Measurements from ENCODE around the gene UGT1A9. TPM values are rescaled to one million over a fixed set of nuclear protein-coding genes. Genes with fewer than 3 reads are reported as not detected.

UGT1A9 gene
- total RNA-seq, 2 donors from 2014 or later = not detected

DNA sequence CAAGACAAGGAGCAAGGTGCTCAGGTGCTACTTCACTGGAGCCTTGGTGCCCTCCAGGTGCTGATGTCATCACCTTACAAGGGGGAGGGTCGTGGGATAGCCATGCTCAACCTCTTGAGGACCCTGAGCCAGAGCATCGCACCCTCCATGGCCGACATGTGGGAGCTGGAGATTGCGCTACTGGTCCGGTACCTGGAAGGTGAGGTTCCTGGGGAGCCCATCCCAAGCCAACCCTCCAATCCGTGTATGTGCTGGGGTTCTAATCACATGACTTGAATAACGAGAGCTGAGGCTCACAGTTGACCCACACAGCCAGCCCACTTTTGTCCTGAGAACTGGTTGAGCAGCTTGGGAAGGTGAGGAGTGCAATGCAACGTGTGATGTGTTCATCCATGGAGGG lies 132.3 kb downstream of the UGT1A9 start:
- no peak for DNase-seq
- 77 to 92% methylated on average over 6 to 8 of the region's 8 CpGs for WGBS, 2 experiments (ENCODE audit: insufficient coverage in 1 of 2, insufficient read length in 1 of 2)

GRCh38 chr2:233807215-233807865 lies 135.6 kb downstream of the UGT1A9 start:
- no peaks in the 10 kb centered on the region for H3K9me3 ChIP-seq (ENCODE audit: control insufficient read depth, low read length)
- no peaks in the 10 kb centered on the region for H3K4me1 ChIP-seq (ENCODE audit: control insufficient read depth, insufficient read depth, low read length)
- no peak overlapping the region for H3K9ac ChIP-seq (ENCODE audit: extremely low read depth, low read length, poor library complexity, severe bottlenecking)
- no peak overlapping the region for H3K4me3 ChIP-seq (ENCODE audit: low read length)
- WGBS, 2 experiments (ENCODE audit: insufficient coverage in 1 of 2, insufficient read length in 1 of 2) = 91 to 92% methylated on average over 5 to 12 of the region's 12 CpGs
- TF ChIP-seq CTCF (conservative IDR thresholded peaks at IDR 0.05) = peak; percentile 38
- peaks cover 2% of the 10 kb centered on the region for H3K9me3 Mint-ChIP-seq
- no peak overlapping the region for H3K27ac ChIP-seq (ENCODE audit: low read depth, low read length)
- peak; percentile 36 for DNase-seq
- H3K27me3 ChIP-seq (ENCODE audit: control insufficient read depth, insufficient read depth, low read length, poor library complexity, severe bottlenecking) = no peaks in the 10 kb centered on the region
- H3K27ac Mint-ChIP-seq = no peak overlapping the region
- H3K36me3 Mint-ChIP-seq (ENCODE audit: low read depth) = no peaks in the 10 kb centered on the region
- no peaks in the 10 kb centered on the region for H3K4me1 Mint-ChIP-seq
- H3K36me3 ChIP-seq (ENCODE audit: control insufficient read depth, insufficient read depth, low read length) = no peaks in the 10 kb centered on the region
- peaks cover 20% of the 10 kb centered on the region for H3K27me3 Mint-ChIP-seq (ENCODE audit: insufficient read depth)
- no peak overlapping the region for H3K4me3 Mint-ChIP-seq

More for the DNA sequence above, 132.3 kb downstream of the UGT1A9 start:
- no peak for TF ChIP-seq CTCF (conservative IDR thresholded peaks at IDR 0.05)
- Mint-ChIP-seq H3K27ac (no peak overlapping the region), H3K4me1 (no peaks in the 10 kb centered on the region), H3K36me3 (ENCODE audit: low read depth) (no peaks in the 10 kb centered on the region), H3K4me3 (no peak overlapping the region), H3K27me3 (ENCODE audit: insufficient read depth) (peaks cover 12% of the 10 kb centered on the region), H3K9me3 (peaks cover 5% of the 10 kb centered on the region)
- no peak overlapping the region for H3K9ac ChIP-seq (ENCODE audit: extremely low read depth, low read length, poor library complexity, severe bottlenecking)
- no peaks in the 10 kb centered on the region for H3K36me3 ChIP-seq (ENCODE audit: control insufficient read depth, insufficient read depth, low read length)
- no peak overlapping the region for H3K4me3 ChIP-seq (ENCODE audit: low read length)
- no peaks in the 10 kb centered on the region for H3K4me1 ChIP-seq (ENCODE audit: control insufficient read depth, insufficient read depth, low read length)
- no peak overlapping the region for H3K27ac ChIP-seq (ENCODE audit: low read depth, low read length)
- H3K27me3 ChIP-seq (ENCODE audit: control insufficient read depth, insufficient read depth, low read length, poor library complexity, severe bottlenecking) = no peaks in the 10 kb centered on the region
- H3K9me3 ChIP-seq (ENCODE audit: control insufficient read depth, low read length) = no peaks in the 10 kb centered on the region

DNA sequence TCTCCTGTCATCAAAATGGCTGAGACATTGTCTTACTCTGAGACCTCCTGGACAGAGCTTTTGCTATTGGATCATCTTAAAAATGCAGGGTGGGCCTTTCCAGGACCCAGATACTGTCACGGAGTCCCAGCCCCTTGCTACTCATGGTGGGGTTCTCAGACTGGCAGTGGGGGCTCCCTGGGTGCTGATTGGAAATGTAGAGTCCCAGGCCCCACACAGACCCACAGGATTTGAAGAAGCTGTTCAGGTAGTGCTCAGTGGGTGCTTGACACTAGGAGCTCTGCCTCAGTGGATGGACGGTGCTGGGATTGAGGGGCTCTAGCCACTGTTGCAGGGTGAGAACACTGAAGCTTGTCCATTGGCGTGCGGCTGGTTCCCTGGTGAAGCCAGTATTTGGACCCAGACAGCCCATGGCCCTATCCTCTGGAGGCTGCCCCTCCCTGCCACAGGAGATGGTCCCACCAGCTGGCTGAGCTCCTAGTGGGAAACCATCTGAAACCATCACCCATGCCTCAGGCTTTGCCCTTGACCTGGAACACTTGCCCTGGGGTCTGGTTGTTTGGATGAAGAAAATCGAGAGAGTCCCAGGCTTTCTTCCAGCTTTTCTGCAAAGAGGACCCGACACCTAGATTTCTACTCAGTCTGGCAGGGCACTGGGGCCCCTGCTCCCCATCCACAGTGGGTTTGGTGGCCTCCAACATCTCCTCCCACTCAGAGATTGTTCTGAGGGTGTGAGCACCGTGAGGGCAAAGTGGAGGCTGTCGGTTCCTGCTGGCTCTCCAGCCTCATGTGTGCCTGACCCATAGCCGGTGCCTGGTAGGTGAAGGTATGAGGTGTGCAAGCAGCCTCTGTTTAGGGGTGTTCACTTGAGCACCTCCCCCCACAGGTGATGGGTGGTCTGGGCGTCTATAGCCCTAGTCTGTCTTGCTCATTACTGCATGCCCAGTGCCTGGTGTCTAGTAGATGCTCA lies 136.6 kb downstream of the UGT1A9 start:
- Histone ChIP-seq H3K4me3 (ENCODE audit: low read length) (no peak overlapping the region), H3K27ac (ENCODE audit: low read depth, low read length) (no peak overlapping the region), H3K9me3 (ENCODE audit: control insufficient read depth, low read length) (no peaks in the 10 kb centered on the region), H3K27me3 (ENCODE audit: control insufficient read depth, insufficient read depth, low read length, poor library complexity, severe bottlenecking) (no peaks in the 10 kb centered on the region), H3K9ac (ENCODE audit: extremely low read depth, low read length, poor library complexity, severe bottlenecking) (no peak overlapping the region), H3K36me3 (ENCODE audit: control insufficient read depth, insufficient read depth, low read length) (no peaks in the 10 kb centered on the region), H3K4me1 (ENCODE audit: control insufficient read depth, insufficient read depth, low read length) (no peaks in the 10 kb centered on the region)
- whole genome bisulfite sequencing, 2 experiments (ENCODE audit: insufficient coverage in 1 of 2, insufficient read length in 1 of 2) = 87 to 96% methylated on average over 4 to 10 of the region's 10 CpGs
- no peaks in the 10 kb centered on the region for H3K36me3 Mint-ChIP-seq (ENCODE audit: low read depth)
- peaks cover 2% of the 10 kb centered on the region for H3K9me3 Mint-ChIP-seq
- H3K27me3 Mint-ChIP-seq (ENCODE audit: insufficient read depth) = peaks cover 14% of the 10 kb centered on the region
- no peak for TF ChIP-seq CTCF (conservative IDR thresholded peaks at IDR 0.05)
- no peak overlapping the region for H3K4me3 Mint-ChIP-seq
- H3K4me1 Mint-ChIP-seq = no peaks in the 10 kb centered on the region
- peak; percentile 30 for DNase-seq
- H3K27ac Mint-ChIP-seq = no peak overlapping the region

All from endodermal cell (in vitro differentiated cells).